Germinal center (tissue), 1 donor: ENCODE results near the gene CACNA1G.

Experiments used
- DNase-seq: peaks from one replicate; pipeline ENCODE4 v3.0.0; 2012; ENCODE audit warnings: mixed read lengths, low spot score

CACNA1G gene

GRCh38 chr17:50588391-50589049 lies 28.0 kb downstream of the CACNA1G start:
- no peak for DNase-seq

- no peak for DNase-seq
These were observed 28.7 kb downstream of the CACNA1G start for GRCh38 chr17:50589095-50589705.

GRCh38 chr17:50590946-50591737 lies 30.6 kb downstream of the CACNA1G start:
- no peak for DNase-seq

- no peak for DNase-seq
These were observed 32.8 kb downstream of the CACNA1G start for GRCh38 chr17:50593321-50593720.

GRCh38 chr17:50594128-50594823 lies 33.8 kb downstream of the CACNA1G start:
- no peak for DNase-seq

- no peak for DNase-seq
These were observed 34.4 kb downstream of the CACNA1G start for GRCh38 chr17:50594892-50595291.

GRCh38 chr17:50596191-50597037 lies 35.9 kb downstream of the CACNA1G start:
- no peak for DNase-seq

GRCh38 chr17:50598487-50598886 lies 38.0 kb downstream of the CACNA1G start:
- DNase-seq: no peak

GRCh38 chr17:50599606-50600005 lies 39.1 kb downstream of the CACNA1G start:
- no peak for DNase-seq

GRCh38 chr17:50601823-50602375 lies 41.4 kb downstream of the CACNA1G start:
- no peak for DNase-seq

GRCh38 chr17:50602836-50603235 lies 42.3 kb downstream of the CACNA1G start:
- DNase-seq: no peak

GRCh38 chr17:50603340-50603739 lies 42.8 kb downstream of the CACNA1G start:
- DNase-seq: peak; percentile 40

GRCh38 chr17:50604513-50604912 lies 44.0 kb downstream of the CACNA1G start:
- no peak for DNase-seq

- no peak for DNase-seq
These were observed 44.9 kb downstream of the CACNA1G start for GRCh38 chr17:50605429-50605828.

GRCh38 chr17:50607522-50608175 lies 47.1 kb downstream of the CACNA1G start:
- DNase-seq: no peak

GRCh38 chr17:50608700-50609379 lies 48.3 kb downstream of the CACNA1G start:
- no peak for DNase-seq

- no peak for DNase-seq
These were observed 49.0 kb downstream of the CACNA1G start for GRCh38 chr17:50609380-50610074.

GRCh38 chr17:50611634-50612033 lies 51.1 kb downstream of the CACNA1G start:
- DNase-seq: no peak

GRCh38 chr17:50612281-50612680 lies 51.8 kb downstream of the CACNA1G start:
- no peak for DNase-seq
